Measurements from ENCODE around the gene ADAR. TPM values are rescaled to one million over a fixed set of nuclear protein-coding genes. Genes with fewer than 3 reads are reported as not detected.

ADAR gene
- total RNA-seq, 1 donor from 2014 or later = 65.3 TPM

DNA sequence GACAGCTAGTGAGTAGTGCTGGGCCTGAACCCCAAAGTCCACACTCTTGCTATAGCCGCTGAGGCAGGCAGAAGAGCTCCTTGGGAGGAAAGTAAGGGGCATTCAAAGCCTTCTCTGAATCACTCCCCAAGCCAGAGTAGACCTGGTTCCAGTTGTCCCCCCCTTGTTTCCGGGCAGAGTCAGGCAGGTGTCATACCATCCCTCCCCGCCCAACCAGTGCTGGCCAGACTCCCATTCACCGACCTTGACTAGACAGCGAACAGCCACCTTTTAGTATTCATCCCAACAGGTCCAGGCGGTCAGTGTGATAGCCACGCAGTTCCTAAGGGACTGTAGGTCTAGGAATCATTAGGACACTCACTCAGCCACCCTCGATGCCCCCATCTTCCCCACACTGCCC, 28.6 kb downstream of the ADAR start:
- no peak for DNase-seq (ENCODE audit: low spot score in 2 of 2)
- Histone ChIP-seq H3K9me3 (no peaks in the 10 kb centered on the region), H3K27me3 (no peaks in the 10 kb centered on the region), H3K27ac (no peak overlapping the region), H3K36me3 (peaks cover 46 to 56% of the 10 kb centered on the region in 2 donors), H3K4me3 (no peak overlapping the region), H3K4me1 (no peaks in the 10 kb centered on the region)
- no peak for TF ChIP-seq CTCF (IDR thresholded peaks at IDR 0.05)
- intact Hi-C loops (cut with DNase I) = no loop called here

DNA sequence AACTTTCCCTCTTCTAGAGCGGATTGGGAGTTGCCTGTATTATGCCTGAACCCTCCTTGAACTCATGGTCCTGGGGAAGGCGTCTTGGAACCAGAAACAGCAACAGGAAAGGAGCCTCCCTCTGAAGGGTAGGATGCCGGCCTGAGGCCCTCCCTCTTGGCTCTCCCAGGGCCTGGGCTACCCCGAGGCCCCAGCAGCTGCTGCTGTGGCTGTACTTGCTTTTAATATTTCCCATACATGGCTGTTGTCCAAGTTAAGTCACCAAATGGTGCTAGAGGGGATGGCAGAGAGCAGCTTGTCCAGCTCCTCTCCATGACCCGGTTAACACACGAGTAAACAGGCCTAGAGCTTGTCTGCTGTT, 29.9 kb downstream of the ADAR start:
- no peaks in the 10 kb centered on the region for H3K9me3 ChIP-seq
- peaks cover 33 to 42% of the 10 kb centered on the region in 2 donors for H3K36me3 ChIP-seq
- H3K27ac ChIP-seq = no peak overlapping the region
- no peak overlapping the region for H3K4me3 ChIP-seq
- no peaks in the 10 kb centered on the region for H3K27me3 ChIP-seq
- no peak for TF ChIP-seq CTCF (IDR thresholded peaks at IDR 0.05)
- H3K4me1 ChIP-seq = no peaks in the 10 kb centered on the region
- DNase-seq (ENCODE audit: low spot score in 2 of 2) = no peak
- intact Hi-C loops (cut with DNase I) = no loop called here

DNA sequence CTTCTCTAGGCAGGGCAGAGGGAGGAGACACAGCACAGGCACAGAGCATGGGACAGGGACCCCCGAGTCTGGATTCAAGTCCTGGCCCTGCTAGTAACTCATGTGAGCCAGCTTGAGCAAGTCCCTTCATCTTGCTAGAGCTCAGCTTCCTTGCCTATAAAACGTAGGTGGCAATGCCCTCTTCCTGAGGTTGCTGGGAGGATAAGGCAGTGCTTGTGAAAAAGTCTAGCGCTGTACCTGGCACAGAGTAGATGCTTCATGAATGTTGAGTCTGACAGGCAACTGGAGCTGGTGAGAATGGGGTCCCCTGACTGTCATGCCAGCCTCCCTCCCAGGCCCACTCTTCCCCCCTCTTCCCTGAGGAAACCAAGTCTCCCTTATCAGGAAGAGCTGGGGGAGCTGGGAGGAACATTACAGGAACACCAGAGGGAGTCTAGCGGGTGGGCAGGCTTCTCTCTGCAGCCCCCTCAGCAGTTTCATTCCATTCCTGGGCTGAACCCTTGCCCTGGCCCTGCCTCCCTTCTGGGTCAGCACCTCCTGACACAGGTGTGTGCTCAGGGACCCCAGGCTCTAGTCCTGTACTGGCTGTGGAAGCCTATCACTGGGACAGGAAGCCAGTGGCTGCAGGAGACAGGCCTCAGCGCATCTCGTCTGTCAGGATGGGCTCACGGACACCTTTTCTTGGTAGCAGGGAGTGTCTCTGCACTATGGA, 30.5 kb downstream of the ADAR start:
- no peak for TF ChIP-seq CTCF (IDR thresholded peaks at IDR 0.05)
- Histone ChIP-seq H3K9me3 (no peaks in the 10 kb centered on the region), H3K4me3 (no peak overlapping the region), H3K4me1 (no peaks in the 10 kb centered on the region), H3K36me3 (peaks cover 28 to 37% of the 10 kb centered on the region in 2 donors), H3K27me3 (no peaks in the 10 kb centered on the region), H3K27ac (no peak overlapping the region)
- intact Hi-C loops (cut with DNase I) = no loop called here
- DNase-seq (ENCODE audit: low spot score in 2 of 2) = no peak

DNA sequence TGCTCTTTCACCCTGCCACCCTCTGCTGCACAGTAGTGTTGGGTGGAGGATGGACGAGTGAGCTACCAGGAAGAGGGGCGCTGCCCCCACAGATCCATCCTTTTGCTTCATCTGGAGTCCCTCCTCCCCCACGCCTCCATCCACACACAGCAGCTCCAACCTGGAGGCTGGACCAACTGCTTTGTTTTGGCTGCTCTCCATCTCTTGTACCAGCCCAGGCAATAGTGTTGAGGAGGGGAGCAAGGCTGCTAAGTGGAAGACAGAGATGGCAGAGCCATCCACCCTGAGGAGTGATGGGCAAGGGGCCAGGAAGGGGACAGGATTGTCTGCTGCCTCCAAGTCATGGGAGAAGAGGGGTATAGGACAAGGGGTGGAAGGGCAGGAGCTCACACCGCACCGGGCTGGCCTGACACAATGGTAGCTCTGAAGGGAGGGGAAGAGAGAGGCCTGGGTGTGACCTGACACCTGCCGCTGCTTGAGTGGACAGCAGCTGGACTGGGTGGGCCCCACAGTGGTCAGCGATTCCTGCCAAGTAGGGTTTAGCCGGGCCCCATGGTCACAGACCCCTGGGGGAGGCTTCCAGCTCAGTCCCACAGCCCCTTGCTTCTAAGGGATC, 31.9 kb downstream of the ADAR start:
- DNase-seq (ENCODE audit: low spot score in 2 of 2) = no peak
- no peaks in the 10 kb centered on the region for H3K4me1 ChIP-seq
- no peak for TF ChIP-seq CTCF (IDR thresholded peaks at IDR 0.05)
- H3K27ac ChIP-seq = no peak overlapping the region
- H3K27me3 ChIP-seq = no peaks in the 10 kb centered on the region
- H3K36me3 ChIP-seq = peaks cover 18 to 22% of the 10 kb centered on the region in 2 donors
- H3K9me3 ChIP-seq = no peaks in the 10 kb centered on the region
- no peak overlapping the region for H3K4me3 ChIP-seq
- intact Hi-C loops (cut with DNase I) = no loop called here

DNA sequence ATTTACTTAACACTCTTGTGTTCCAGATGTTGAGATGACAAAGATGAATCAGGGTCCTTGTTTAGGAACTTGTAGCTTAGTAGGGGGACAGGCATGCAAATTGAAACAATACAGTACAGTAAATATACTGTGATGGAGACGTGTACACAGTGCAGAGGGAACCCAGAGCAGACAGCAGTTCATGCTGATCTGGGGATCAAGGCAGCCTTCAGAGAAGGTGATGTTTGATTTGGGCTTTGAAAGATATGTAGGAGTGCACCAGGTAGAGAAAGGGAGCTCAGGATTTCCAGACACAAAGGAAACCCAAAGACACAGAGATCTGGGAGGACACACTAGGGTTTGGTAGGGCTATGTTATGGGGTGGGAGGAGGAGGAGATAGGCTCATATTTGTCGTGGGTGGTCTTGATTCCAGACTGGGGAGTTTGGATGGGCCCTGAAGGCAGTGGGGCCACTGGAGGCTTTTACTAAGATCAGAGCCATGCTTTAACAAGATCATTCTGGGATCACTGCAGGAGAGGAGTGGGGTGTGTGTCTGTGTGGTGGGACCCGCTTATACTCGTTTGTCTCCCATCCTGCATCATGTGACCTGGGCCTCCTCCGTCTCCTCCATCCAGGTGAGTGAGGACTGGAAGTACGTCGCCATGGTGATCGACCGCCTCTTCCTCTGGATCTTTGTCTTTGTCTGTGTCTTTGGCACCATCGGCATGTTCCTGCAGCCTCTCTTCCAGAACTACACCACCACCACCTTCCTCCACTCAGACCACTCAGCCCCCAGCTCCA, 32.6 kb downstream of the ADAR start:
- H3K4me1 ChIP-seq = no peaks in the 10 kb centered on the region
- DNase-seq (ENCODE audit: low spot score in 2 of 2) = no peak
- no peak overlapping the region for H3K27ac ChIP-seq
- H3K4me3 ChIP-seq = no peak overlapping the region
- peaks cover 13 to 15% of the 10 kb centered on the region in 2 donors for H3K36me3 ChIP-seq
- intact Hi-C loops (cut with DNase I) = no loop called here
- H3K9me3 ChIP-seq = no peaks in the 10 kb centered on the region
- no peak for TF ChIP-seq CTCF (IDR thresholded peaks at IDR 0.05)
- H3K27me3 ChIP-seq = no peaks in the 10 kb centered on the region
